IMR-90 (cell line): ENCODE data around the gene ZNF813. TPM values are rescaled to one million over a fixed set of nuclear protein-coding genes. Genes with fewer than 3 reads are reported as not detected.

Experiments used
- ATAC-seq: fragments of 200-7000 bp; cut with Tn5 transposase; 2 replicates; pipeline ENCODE4 v1.9.1; 2020; ENCODE audit warnings: low read depth, mild to moderate bottlenecking, moderate library complexity
- BruUV-seq: library from RNA; stranded (reverse); fragments of 400-500 nt; replicated peaks from 2 replicates; lab custom pipeline; 2021; lab: Mats Ljungman, UMichigan
- CTCF ChIA-PET: fragments of 300-600 bp; formaldehyde crosslinking; extraction: SDS; loops from one replicate; lab custom pipeline; 2021; ENCODE audit warnings: antibody characterized with exemption; lab: Yijun Ruan, JAX
- POLR2A ChIA-PET: fragments of 300-600 bp; sonication (Branson Sonifier 250); formaldehyde crosslinking; loops from one replicate; lab custom pipeline; 2022; ENCODE audit warnings: antibody characterized with exemption; ENCODE audit not compliant: unreplicated experiment; lab: Charles Lee
- DNase-seq: peaks from one replicate; pipeline ENCODE4 v3.0.0; 2013
- H2AFZ ChIP-seq: replicated peaks from 2 replicates; pipeline ENCODE3; 2013; ENCODE audit warnings: low read length, mild to moderate bottlenecking; ENCODE audit not compliant: poor library complexity
- H2AK5ac ChIP-seq: 2 replicates; pipeline ENCODE4 v1.6.1; 2013; ENCODE audit warnings: low read depth, low read length, inconsistent platforms
- H2AK9ac ChIP-seq: replicated peaks from 2 replicates; pipeline ENCODE3; 2013; ENCODE audit warnings: mild to moderate bottlenecking, low read depth, low read length, moderate library complexity; ENCODE audit not compliant: poor library complexity
- H2BK120ac ChIP-seq: 2 replicates; pipeline ENCODE4 v1.6.1; 2013; ENCODE audit warnings: low read depth, low read length, inconsistent platforms
- H2BK15ac ChIP-seq: 3 replicates; pipeline ENCODE4 v1.6.1; 2013; ENCODE audit warnings: low read depth, low read length, inconsistent platforms
- H2BK20ac ChIP-seq: 2 replicates; pipeline ENCODE4 v1.6.1; 2013; ENCODE audit warnings: low read depth, mild to moderate bottlenecking, inconsistent platforms, low read length, moderate library complexity
- H2BK5ac ChIP-seq: 2 replicates; pipeline ENCODE4 v1.6.1; 2013; ENCODE audit warnings: mild to moderate bottlenecking, low read depth, low read length, inconsistent platforms; ENCODE audit not compliant: poor library complexity, severe bottlenecking
- H3K14ac ChIP-seq: replicated peaks from 2 replicates; pipeline ENCODE4 v1.6.1; 2013; ENCODE audit warnings: low read depth, low read length, inconsistent platforms
- H3K18ac ChIP-seq: 2 replicates; pipeline ENCODE4 v1.6.1; 2013; ENCODE audit warnings: low read depth, low read length, control low read depth
- H3K23ac ChIP-seq: 2 replicates; pipeline ENCODE4 v1.6.1; 2013; ENCODE audit warnings: low read depth, low read length, inconsistent platforms
- H3K27ac ChIP-seq: 2 replicates; pipeline ENCODE4 v1.5.1; 2013; ENCODE audit warnings: mild to moderate bottlenecking, control low read depth, low read length; ENCODE audit not compliant: insufficient read depth
- H3K27me3 ChIP-seq: 2 replicates; pipeline ENCODE4 v1.6.1; 2013; ENCODE audit warnings: low read length; ENCODE audit not compliant: control insufficient read depth, insufficient read depth
- H3K36me3 ChIP-seq: 2 replicates; pipeline ENCODE4 v1.6.1; 2013; ENCODE audit warnings: low read length, mixed read lengths; ENCODE audit not compliant: control insufficient read depth, insufficient read depth
- H3K4ac ChIP-seq: 2 replicates; pipeline ENCODE4 v1.6.1; 2013; ENCODE audit warnings: low read depth, low read length, inconsistent platforms
- H3K4me1 ChIP-seq: 2 replicates; pipeline ENCODE4 v1.6.1; 2013; ENCODE audit warnings: low read length, mixed read lengths; ENCODE audit not compliant: control insufficient read depth, insufficient read depth
- H3K4me2 ChIP-seq: 2 replicates; pipeline ENCODE4 v1.6.1; 2013; ENCODE audit warnings: low read depth, mild to moderate bottlenecking, control low read depth, low read length, moderate library complexity
- H3K4me3 ChIP-seq: 2 replicates; pipeline ENCODE4 v1.5.1; 2013; ENCODE audit warnings: low read depth, mild to moderate bottlenecking, control low read depth, low read length, moderate library complexity; ENCODE audit not compliant: insufficient read depth
- H3K56ac ChIP-seq: 2 replicates; pipeline ENCODE4 v1.6.1; 2013; ENCODE audit warnings: low read length, inconsistent platforms; ENCODE audit not compliant: insufficient read depth; ENCODE audit errors: extremely low read depth
- H3K79me1 ChIP-seq, 2 experiments: 2 replicates each; pipeline ENCODE4 v1.6.1; 2013; ENCODE audit warnings: low read length in 2 of 2, inconsistent platforms in 1 of 2, low read depth in 1 of 2
- H3K9ac ChIP-seq: 2 replicates; pipeline ENCODE4 v1.6.1; 2013; ENCODE audit warnings: low read depth, low read length, control low read depth
- H3K9me1 ChIP-seq: 2 replicates; pipeline ENCODE4 v1.6.1; 2013; ENCODE audit warnings: low read length, inconsistent platforms; ENCODE audit not compliant: insufficient read depth
- H3K9me3 ChIP-seq: 2 replicates; pipeline ENCODE4 v1.6.1; 2013; ENCODE audit warnings: low read length; ENCODE audit not compliant: control insufficient read depth, insufficient read depth
- H4K20me1 ChIP-seq: 2 replicates; pipeline ENCODE4 v1.6.1; 2013; ENCODE audit warnings: low read length, inconsistent platforms; ENCODE audit not compliant: insufficient read depth
- H4K5ac ChIP-seq: 2 replicates; pipeline ENCODE4 v1.6.1; 2013; ENCODE audit warnings: mild to moderate bottlenecking, low read depth, low read length, control low read depth
- H4K8ac ChIP-seq, 2 experiments: 2 replicates each; pipeline ENCODE4 v1.6.1; 2013; ENCODE audit warnings: low read depth in 2 of 2, low read length in 2 of 2, control low read depth in 1 of 2, inconsistent platforms in 1 of 2
- H4K91ac ChIP-seq: 2 replicates; pipeline ENCODE4 v1.6.1; 2013; ENCODE audit warnings: low read depth, low read length, inconsistent platforms; ENCODE audit not compliant: insufficient read depth
- FOS ChIP-seq: fragments of 150-350 bp; IDR thresholded peaks from 2 replicates; pipeline ENCODE4 v1.6.1; 2016; ENCODE audit warnings: low read depth, low read length
- MXI1 ChIP-seq: IDR thresholded peaks from 2 replicates; pipeline ENCODE4 v1.6.1; 2012; ENCODE audit warnings: low read depth, mild to moderate bottlenecking, low read length, moderate library complexity, borderline replicate concordance
- NFE2L2 ChIP-seq: fragments of 150-350 bp; IDR thresholded peaks from 2 replicates; pipeline ENCODE4 v1.6.1; 2016; ENCODE audit warnings: low read depth, mild to moderate bottlenecking, low read length
- POLR2A ChIP-seq: IDR thresholded peaks from 2 replicates; pipeline ENCODE4 v1.6.1; 2012; ENCODE audit warnings: mild to moderate bottlenecking, low read depth, low read length
- RCOR1 ChIP-seq: IDR thresholded peaks from 2 replicates; pipeline ENCODE4 v1.6.1; 2012; ENCODE audit warnings: mild to moderate bottlenecking, low read length, improper control_type of control experiment; ENCODE audit not compliant: insufficient replicate concordance
- WGBS, 2 experiments: methylation state at CpG; one replicate each; pipeline versions ENCODE4 v1.1.5 to v1.1.7; 2013; ENCODE audit warnings: missing lambda C conversion rate in 2 of 2; ENCODE audit not compliant: insufficient read length in 1 of 2; ENCODE audit errors: extremely low coverage in 2 of 2; 5-methylcytosine and 5-hydroxymethylcytosine counted together
- dilution Hi-C: fragments of 300-500 bp; cut with HindIII; formaldehyde crosslinking; loops from one replicate; pipeline ENCODE4 v1.14.3; 2018; ENCODE audit warnings: low sequenced_read_pairs; ENCODE audit not compliant: unreplicated experiment
- in situ Hi-C: fragments of 300-500 bp; cut with MboI; formaldehyde crosslinking; loops from 3 replicates; pipeline ENCODE4 v1.14.3; 2019; ENCODE audit warnings: low sequenced_read_pairs, inconsistent platforms, mixed read lengths
- intact Hi-C: fragments of 100-400 bp; cut with micrococcal nuclease; formaldehyde crosslinking; loops from 2 replicates; pipeline ENCODE4 v1.10.0; 2022
- polyA plus RNA-seq, 3 experiments: library from polyadenylated mRNA; depleted of rRNA; stranded (reverse); fragments of >200 nt; gene quantifications; 2 replicates each; pipeline ENCODE4 v1.2.3, GENCODE V29; 2012; ENCODE audit warnings: low replicate concordance in 1 of 3
- total RNA-seq: library from RNA; depleted of rRNA; stranded (reverse); fragments of >200 nt; gene quantifications from 2 replicates; pipeline ENCODE4 v1.2.3, GENCODE V29; 2012; rRNA removed

The ZNF813 gene
- total and polyA plus RNA-seq, 2 of the 4 experiments (the other 2 are of a cell fraction), result 0.82 to 3.4 TPM

DNA sequence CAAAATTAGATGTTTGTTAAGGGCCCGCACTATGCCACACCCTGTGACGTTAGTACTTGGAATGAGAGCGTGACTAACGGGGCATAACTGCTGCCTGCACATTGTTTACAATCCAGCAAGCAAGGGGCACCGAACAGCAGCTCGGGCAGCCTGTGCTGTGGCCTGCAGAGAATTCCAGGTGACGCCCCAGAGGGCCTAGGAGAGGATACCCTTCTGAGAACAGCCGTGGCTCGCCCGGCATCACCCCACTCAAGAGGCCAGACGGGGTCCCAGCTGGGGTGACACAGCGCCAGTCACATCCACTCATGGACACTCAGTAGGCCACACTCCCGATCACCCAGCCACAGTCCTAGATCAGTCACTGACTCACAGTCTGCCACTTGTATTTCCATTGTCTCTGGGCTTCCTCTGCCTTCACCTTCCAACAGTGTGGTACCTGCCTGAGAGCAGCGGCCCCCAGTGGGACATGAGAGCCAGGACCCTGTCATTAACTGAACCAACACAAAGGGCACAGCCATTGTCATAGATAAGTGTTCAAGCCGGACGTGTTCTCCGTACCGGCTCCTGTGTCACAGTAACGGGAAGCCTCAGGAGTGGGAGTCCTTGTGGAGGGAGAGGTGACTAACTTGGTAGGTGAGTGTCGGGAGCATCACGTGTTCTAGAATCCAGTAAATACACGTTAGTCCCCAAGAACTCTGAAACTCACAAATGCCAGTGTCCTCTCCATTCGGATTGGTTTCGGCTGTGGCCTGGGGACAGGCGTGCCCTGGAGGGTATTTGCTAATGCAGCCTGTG, 77.9 kb downstream of the ZNF813 start:
- Histone ChIP-seq H4K91ac (peak overlapping the region; percentile 84), H3K27ac (peak overlapping the region; percentile 72), H2AK5ac (peak overlapping the region; percentile 38), H3K4me2 (no peak overlapping the region), H2BK15ac (peak overlapping the region; percentile 40; the same call in 2 of the 3 replicates), H3K4me3 (no peak overlapping the region), H3K9ac (peak overlapping the region; percentile 22; the same call in 1 of the 2 replicates), H4K20me1 (no peaks in the 10 kb centered on the region), H2BK20ac (peak overlapping the region; percentile 71), H3K4ac (peak overlapping the region; percentile 59), H2AK9ac (peak overlapping the region; percentile 93), H3K4me1 (peaks cover 12% of the 10 kb centered on the region), H3K18ac (peak overlapping the region; percentile 73), H3K14ac (peak overlapping the region; percentile 60; the same call in 1 of the 2 replicates), H3K27me3 (no peaks in the 10 kb centered on the region), H3K9me3 (no peaks in the 10 kb centered on the region), H2BK120ac (peak overlapping the region; percentile 68), H2AFZ (peak overlapping the region; percentile 77), H2BK5ac (peak overlapping the region; percentile 93), H3K56ac (no peak overlapping the region), H3K23ac (no peak overlapping the region), H4K8ac (peak overlapping the region; percentile 55 to 75; a peak in 3 of 4 replicates), H3K36me3 (peaks cover 3% of the 10 kb centered on the region; the same call in 1 of the 2 replicates), H4K5ac (peak overlapping the region; percentile 86), H3K79me1 (peaks cover 3 to 16% of the 10 kb centered on the region in 2 experiments; a peak in 3 of 4 replicates), H3K9me1 (no peaks in the 10 kb centered on the region)
- TF ChIP-seq POLR2A (peak; percentile 37), RCOR1 (no peak), FOS (peak; percentile 24; the same call in 1 of the 2 replicates), NFE2L2 (no peak), MXI1 (no peak)
- peak; percentile 87 for ATAC-seq
- dilution Hi-C loops (no loop called here), in situ Hi-C loops (no loop called here), intact Hi-C loops (no loop called here)
- WGBS, 2 experiments, result 81% methylated on average over 8 of the region's 25 CpGs; no CpG with 5 or more reads in 1 of the 2 experiments
- ChIA-PET POLR2A (no interaction called here), CTCF (no interaction called here)
- BruUV-seq, result no TSS peak
- DNase-seq, result peak; percentile 80

Other genes starting within 250 kb of the ZNF813 start
- 7.0 and 7.5 TPM in 2 replicates for gene ZNF677, start 212.9 kb upstream of the ZNF813 start, total RNA-seq
- 6.0 and 6.8 TPM in 2 replicates for gene ZNF677, start 212.9 kb upstream of the ZNF813 start, polyA plus RNA-seq (2012; rRNA removed)
- gene VN1R2, start 209.4 kb upstream of the ZNF813 start, total RNA-seq, result not detected in 2 replicates
- not detected in 2 replicates for gene VN1R2, start 209.4 kb upstream of the ZNF813 start, polyA plus RNA-seq (2012; rRNA removed)
- gene VN1R4, start 200.0 kb upstream of the ZNF813 start, total RNA-seq, result not detected in 2 replicates
- not detected in 2 replicates for gene VN1R4, start 200.0 kb upstream of the ZNF813 start, polyA plus RNA-seq (2012; rRNA removed)
- gene ZNF845, start 134.0 kb upstream of the ZNF813 start, total RNA-seq, result 9.5 and 13.1 TPM in 2 replicates
- 0.79 and 1.2 TPM in 2 replicates for gene ZNF845, start 134.0 kb upstream of the ZNF813 start, polyA plus RNA-seq (2012; rRNA removed)
- gene ZNF525, start 102.0 kb upstream of the ZNF813 start, total RNA-seq, result 4.5 and 6.7 TPM in 2 replicates
- gene ZNF525, start 102.0 kb upstream of the ZNF813 start, polyA plus RNA-seq (2012; rRNA removed), result 1.3 and 1.4 TPM in 2 replicates
- 18.1 and 19.2 TPM in 2 replicates for gene ZNF765, start 72.6 kb upstream of the ZNF813 start, total RNA-seq
- 1.5 and 2.3 TPM in 2 replicates for gene ZNF765, start 72.6 kb upstream of the ZNF813 start, polyA plus RNA-seq (2012; rRNA removed)
- gene ZNF761, start 35.7 kb upstream of the ZNF813 start, total RNA-seq, result 21.9 and 26.1 TPM in 2 replicates
- gene ZNF761, start 35.7 kb upstream of the ZNF813 start, polyA plus RNA-seq (2012; rRNA removed), result 6.1 and 7.9 TPM in 2 replicates
- gene ZNF331, start 70.4 kb downstream of the ZNF813 start, total RNA-seq, result 11.1 and 12.2 TPM in 2 replicates
- gene ZNF331, start 70.4 kb downstream of the ZNF813 start, polyA plus RNA-seq (2012; rRNA removed), result 5.4 and 6.6 TPM in 2 replicates
- gene DPRX, start 164.3 kb downstream of the ZNF813 start, total RNA-seq, result not detected in 2 replicates
- not detected in 2 replicates for gene DPRX, start 164.3 kb downstream of the ZNF813 start, polyA plus RNA-seq (2012; rRNA removed)